Right hindlimb (tissue), 1 donor: ENCODE data around the gene ELMO3.
A peak's percentile ranks its signal among the peaks of the same experiment; 100 is the strongest.

ENCODE experiments used
- DNase-seq: peaks from one replicate; pipeline ENCODE4 v3.0.0-alpha.2; 2018

ELMO3 gene

GRCh38 chr16:67199011-67199807 lies at the start of gene ELMO3:
Gene ELMO3 (plus strand): TSS chr16:67199131. CDS start chr16:67199327, 196 bp downstream.
- no peak for DNase-seq

GRCh38 chr16:67149276-67150046 lies 49.5 kb upstream of the ELMO3 start:
- no peak for DNase-seq

GRCh38 chr16:67150047-67150832 lies 48.7 kb upstream of the ELMO3 start:
- peak; percentile 88 for DNase-seq

GRCh38 chr16:67150833-67151396 lies 48.0 kb upstream of the ELMO3 start, which contains the start of gene B3GNT9:
Gene B3GNT9 (minus strand): TSS chr16:67150998. CDS start chr16:67150485, 513 bp downstream.
- DNase-seq: peak; percentile 92

GRCh38 chr16:67151431-67152097 lies 47.4 kb upstream of the ELMO3 start:
- DNase-seq: no peak

- DNase-seq: no peak
These were observed 44.2 kb upstream of the ELMO3 start for GRCh38 chr16:67154578-67155294.

- peak; percentile 80 for DNase-seq
These were observed 43.4 kb upstream of the ELMO3 start for GRCh38 chr16:67155295-67156142.

- DNase-seq: no peak
These were observed 42.6 kb upstream of the ELMO3 start for GRCh38 chr16:67156143-67156844.

GRCh38 chr16:67157106-67157748 lies 41.7 kb upstream of the ELMO3 start:
- DNase-seq: no peak

GRCh38 chr16:67157892-67158635 lies 40.9 kb upstream of the ELMO3 start:
- DNase-seq: no peak

GRCh38 chr16:67158637-67159600 lies 40.0 kb upstream of the ELMO3 start:
- DNase-seq: no peak

- no peak for DNase-seq
These were observed 37.3 kb upstream of the ELMO3 start for GRCh38 chr16:67161595-67162058.

GRCh38 chr16:67162506-67163163 lies 36.3 kb upstream of the ELMO3 start:
- no peak for DNase-seq

- DNase-seq: no peak
These were observed 35.5 kb upstream of the ELMO3 start for GRCh38 chr16:67163164-67163998.

GRCh38 chr16:67163999-67164558 lies 34.9 kb upstream of the ELMO3 start:
- no peak for DNase-seq
